ENCODE results near the gene FAM151B. TPM values are rescaled to one million over a fixed set of nuclear protein-coding genes. Genes with fewer than 3 reads are reported as not detected.

FAM151B gene
- total RNA-seq, 1 donor from 2014 or later = 2.9 TPM

DNA sequence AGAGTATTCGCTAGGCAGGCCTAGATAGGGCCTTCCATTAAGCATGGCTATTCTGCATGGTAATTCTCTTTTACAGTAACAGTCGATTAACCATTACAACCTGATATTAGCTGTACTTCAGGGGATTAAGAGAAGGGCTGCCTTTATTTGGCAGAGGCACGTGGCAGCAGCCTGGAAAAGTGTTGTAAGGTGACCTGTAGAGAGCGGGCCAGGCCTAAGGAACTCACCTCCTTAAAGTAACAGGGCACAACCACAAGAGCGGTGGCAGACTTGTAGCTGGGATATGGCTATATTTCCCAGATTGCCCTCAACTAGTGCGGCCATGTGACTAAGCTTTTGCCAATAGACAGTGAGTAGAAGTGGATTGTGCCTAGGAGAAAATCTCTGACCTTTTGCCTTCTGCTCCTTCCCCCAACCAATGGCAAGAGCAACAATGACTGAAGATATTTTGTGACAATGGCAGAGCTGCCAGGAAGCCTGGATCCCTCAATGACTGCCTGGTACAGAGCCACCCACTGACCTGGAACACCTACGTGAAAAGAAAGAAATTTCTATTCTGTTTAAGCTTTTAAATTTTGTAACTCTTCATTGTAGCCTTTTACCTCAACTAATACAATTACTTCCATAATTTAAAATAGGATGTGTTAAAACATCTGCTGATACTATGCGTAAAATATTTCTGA, 101.1 kb downstream of the FAM151B start:
- DNase-seq (ENCODE audit: low spot score) = no peak

- DNase-seq (ENCODE audit: low spot score) = no peak
These were observed 102.9 kb downstream of the FAM151B start for GRCh38 chr5:80590766-80591165.

- no peak for DNase-seq (ENCODE audit: low spot score)
These were observed 103.5 kb downstream of the FAM151B start for GRCh38 chr5:80591352-80591751.

- DNase-seq (ENCODE audit: low spot score) = no peak
These were observed 104.2 kb downstream of the FAM151B start for GRCh38 chr5:80592105-80592504.

Other genes with a start within 250 kb of the FAM151B start
- gene SERINC5, start 232.1 kb upstream of the FAM151B start, total RNA-seq = 89.9 TPM
- gene SPZ1, start 168.1 kb upstream of the FAM151B start, total RNA-seq = not detected
- 62.3 TPM for gene ZFYVE16, start 80.0 kb upstream of the FAM151B start, total RNA-seq
- gene ANKRD34B, start 82.2 kb downstream of the FAM151B start, total RNA-seq = not detected
- 26.0 TPM for gene MSH3, start 166.6 kb downstream of the FAM151B start, total RNA-seq
- gene DHFR, start 166.9 kb downstream of the FAM151B start, total RNA-seq = 21.6 TPM

All from ureter (tissue), 1 donor.